GM10847 (cell line): ENCODE results near the gene CENPE.

ENCODE experiments used
- POLR2A ChIP-seq: IDR thresholded peaks from 2 replicates; pipeline ENCODE4 v1.6.1; 2011; ENCODE audit not compliant: insufficient read length; ENCODE audit errors: extremely low read depth

The CENPE gene

DNA sequence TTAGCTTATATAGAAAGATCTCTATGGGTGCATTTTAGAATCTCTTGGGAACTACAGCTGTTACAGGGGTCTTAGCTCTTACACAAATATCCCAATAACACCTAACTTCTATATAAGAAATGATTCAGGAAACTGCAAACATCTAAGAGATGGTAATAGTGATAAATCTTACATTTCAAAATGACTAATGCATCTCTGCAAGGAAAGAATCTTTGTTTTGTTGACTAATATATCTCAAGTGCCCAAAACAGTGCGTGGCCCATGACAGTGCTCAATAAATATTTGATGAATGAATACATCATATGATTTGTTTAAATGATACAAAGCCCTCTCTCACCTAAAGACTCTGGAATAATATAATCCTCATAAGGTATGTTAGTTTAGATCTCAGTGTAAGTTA, 47.5 kb downstream of the CENPE start:
- no peak for TF ChIP-seq POLR2A

- TF ChIP-seq POLR2A: no peak
These were observed 53.2 kb downstream of the CENPE start for GRCh38 chr4:103144926-103145325.

- TF ChIP-seq POLR2A: no peak
These were observed 60.7 kb downstream of the CENPE start for GRCh38 chr4:103137446-103137827.

- no peak for TF ChIP-seq POLR2A
These were observed 61.3 kb downstream of the CENPE start for GRCh38 chr4:103136671-103137445.

- TF ChIP-seq POLR2A: no peak
These were observed 69.0 kb downstream of the CENPE start for GRCh38 chr4:103129174-103129573.

- no peak for TF ChIP-seq POLR2A
These were observed 72.0 kb downstream of the CENPE start for GRCh38 chr4:103126126-103126525.

DNA sequence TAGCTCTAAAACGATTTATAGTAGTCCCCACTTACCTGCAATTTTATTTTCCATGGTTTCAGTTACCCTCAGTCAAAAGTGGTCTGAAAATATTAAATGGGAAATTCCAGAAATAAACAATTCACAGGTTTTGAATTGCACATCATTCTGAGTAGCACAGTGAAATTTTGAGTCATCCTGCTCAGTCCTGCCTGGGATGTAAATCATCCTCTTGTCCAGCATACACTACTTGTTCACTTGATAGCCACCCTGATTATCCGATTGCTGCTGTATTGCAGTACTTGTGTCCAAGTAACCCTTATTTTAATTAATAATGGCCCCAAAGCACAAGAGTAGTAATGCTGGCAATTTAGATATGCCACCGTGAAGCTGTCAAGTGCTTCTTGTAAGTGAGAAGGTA, 75.0 kb downstream of the CENPE start:
- no peak for TF ChIP-seq POLR2A

GRCh38 chr4:103118166-103118565, 80.0 kb downstream of the CENPE start:
- no peak for TF ChIP-seq POLR2A

GRCh38 chr4:103111598-103111997, 86.5 kb downstream of the CENPE start:
- no peak for TF ChIP-seq POLR2A

- TF ChIP-seq POLR2A: no peak
These were observed 89.6 kb downstream of the CENPE start for GRCh38 chr4:103108542-103108941.

DNA sequence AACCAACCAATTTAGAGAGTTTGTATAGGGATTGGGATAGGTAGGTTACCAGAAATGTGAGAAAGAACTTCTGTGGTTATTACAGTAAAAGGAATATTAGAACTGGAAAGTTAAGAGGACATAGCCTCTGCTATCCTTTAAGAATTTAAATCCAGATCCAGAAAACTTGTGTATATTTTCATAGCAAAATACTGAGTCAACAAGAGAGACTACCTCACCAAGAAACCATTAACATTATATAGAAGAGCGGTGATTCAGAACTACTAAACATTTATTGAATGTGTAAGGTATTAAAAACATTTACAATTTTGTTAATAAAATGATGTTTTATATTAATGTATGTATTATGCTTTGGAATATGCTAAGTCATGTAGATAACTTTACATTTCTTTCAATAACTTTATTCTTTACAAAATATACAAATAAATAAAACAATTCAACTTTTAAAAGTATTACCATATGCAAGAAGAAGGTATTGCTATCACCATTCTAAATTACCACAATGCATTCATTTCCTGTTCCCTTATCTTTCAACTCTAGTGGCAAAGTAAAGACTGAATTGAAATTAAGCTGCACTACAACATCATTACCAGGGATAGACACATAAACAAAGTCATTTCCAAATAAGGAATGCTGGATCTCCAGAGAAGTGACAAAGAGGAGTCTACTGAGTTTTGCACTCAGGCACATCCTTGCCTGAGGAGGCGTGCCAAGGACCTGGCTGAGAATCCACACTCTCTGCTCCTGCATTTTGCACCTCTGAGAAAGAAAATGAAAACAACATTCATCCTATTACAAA, 92.4 kb downstream of the CENPE start:
- TF ChIP-seq POLR2A: no peak

GRCh38 chr4:103104886-103105285, 93.3 kb downstream of the CENPE start:
- TF ChIP-seq POLR2A: no peak

DNA sequence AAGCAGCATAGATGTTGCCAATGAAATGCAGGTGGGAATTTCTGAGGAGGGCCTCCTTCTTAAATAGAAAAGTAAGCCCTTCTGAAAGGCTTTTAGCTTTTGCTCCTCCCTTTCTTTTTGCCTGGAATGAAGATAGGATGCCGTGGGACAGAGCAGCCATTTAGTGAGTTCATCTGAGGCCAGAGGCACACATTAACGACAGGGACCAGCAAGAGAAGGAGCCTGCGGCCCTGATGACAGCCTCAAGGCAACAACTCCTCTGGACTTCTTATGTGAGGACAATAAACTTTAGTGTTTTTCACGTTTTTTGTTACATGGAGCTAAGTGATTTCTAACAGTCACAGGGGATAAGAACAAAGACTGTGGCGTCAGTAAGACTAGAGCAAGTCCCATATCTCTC, 97.5 kb downstream of the CENPE start:
- TF ChIP-seq POLR2A: no peak

GRCh38 chr4:103099691-103100392, 98.3 kb downstream of the CENPE start, which contains the start of gene BDH2:
Gene BDH2, minus strand, starts transcription at chr4:103099834. Its CDS starts 3,580 bp downstream, at chr4:103096254.
- TF ChIP-seq POLR2A: no peak

DNA sequence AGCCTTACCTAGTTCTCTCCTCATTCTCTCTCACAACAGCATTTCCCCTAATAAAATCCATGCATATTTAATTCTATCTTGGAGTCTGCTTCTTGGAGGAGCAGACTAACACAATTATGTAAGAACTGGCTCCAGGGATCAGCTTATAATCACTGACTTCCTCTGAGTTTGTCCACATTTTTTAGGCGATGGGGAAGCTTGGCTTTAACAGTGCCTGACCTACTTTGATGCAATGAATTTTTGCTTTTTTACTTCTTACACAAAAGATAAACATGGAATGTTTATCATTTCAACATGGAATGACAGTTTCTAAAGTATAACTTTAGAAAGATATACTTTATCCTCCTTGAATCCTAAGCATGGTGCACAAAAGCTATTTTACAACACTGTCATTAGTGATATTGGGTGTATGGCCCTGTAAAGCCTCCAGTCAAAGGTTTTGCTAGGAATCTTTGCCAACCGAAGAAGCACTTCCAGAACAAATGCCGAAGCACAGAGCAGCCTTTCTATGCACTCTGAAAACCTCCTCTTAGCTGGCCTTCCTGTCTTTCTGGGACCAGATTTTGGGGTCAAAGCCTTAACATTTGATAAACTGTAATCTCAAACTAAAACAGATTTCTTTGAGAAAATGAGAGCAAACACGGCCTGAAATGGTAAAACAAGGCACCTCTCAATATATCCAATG, 99.2 kb downstream of the CENPE start:
- TF ChIP-seq POLR2A: no peak

GRCh38 chr4:103098341-103098740, 99.8 kb downstream of the CENPE start:
- TF ChIP-seq POLR2A: no peak

GRCh38 chr4:103097112-103097511, 101.0 kb downstream of the CENPE start:
- no peak for TF ChIP-seq POLR2A
